K562 (cell line): ENCODE measurements around the gene BCAN. TPM values are rescaled to one million over a fixed set of nuclear protein-coding genes. Genes with fewer than 3 reads are reported as not detected.

Experiments
- BRF1 ChIP-seq: IDR thresholded peaks from 3 replicates; pipeline ENCODE4 v1.6.1; 2011; ENCODE audit warnings: borderline replicate concordance, mild to moderate bottlenecking; ENCODE audit not compliant: insufficient read length; ENCODE audit errors: extremely low read depth
- FOXJ2 ChIP-seq: fragments of 200-800 bp; sonication (Bioruptor generic); IDR thresholded peaks from 2 replicates; pipeline ENCODE4 v1.6.1; 2016; ENCODE audit warnings: missing genetic modification characterization, missing compliant biosample characterization
- HNRNPL ChIP-seq: fragments of 200-400 bp; formaldehyde crosslinking; IDR thresholded peaks from 2 replicates; pipeline ENCODE4 v1.6.1; 2017; ENCODE audit warnings: low read depth, mild to moderate bottlenecking, low read length
- NCOA4 ChIP-seq: fragments of 450-650 bp; IDR thresholded peaks from 2 replicates; pipeline ENCODE4 v1.6.1; 2018; ENCODE audit warnings: mild to moderate bottlenecking; ENCODE audit not compliant: partially characterized antibody
- NR2C1 ChIP-seq, 2 experiments: fragments of 450-650 bp; IDR thresholded peaks; 2 replicates each; pipeline ENCODE4 v1.6.1; 2017; ENCODE audit warnings: mild to moderate bottlenecking in 2 of 2, antibody characterized with exemption in 1 of 2, inconsistent platforms in 1 of 2, missing compliant biosample characterization in 1 of 2, missing genetic modification characterization in 1 of 2
- PHF20 ChIP-seq: fragments of 450-650 bp; IDR thresholded peaks from 2 replicates; pipeline ENCODE4 v1.6.1; 2018; ENCODE audit not compliant: partially characterized antibody
- RBFOX2 ChIP-seq: fragments of 200-400 bp; formaldehyde crosslinking; IDR thresholded peaks from 2 replicates; pipeline ENCODE4 v1.6.1; 2017; ENCODE audit warnings: low read depth, mild to moderate bottlenecking, low read length, moderate library complexity
- SNRNP70 ChIP-seq: fragments of 200-400 bp; formaldehyde crosslinking; optimal IDR thresholded peaks from 2 replicates; pipeline ENCODE3; 2017; ENCODE audit warnings: low read depth, low read length
- ZBTB11 ChIP-seq, 3 experiments: fragments of 200-800 bp in 1 of 3; fragments of 250-450 bp in 1 of 3; fragments of 450-650 bp in 1 of 3; sonication (Bioruptor Pico) in 1 of 3; sonication (Bioruptor generic) in 1 of 3; formaldehyde crosslinking in 1 of 3; IDR thresholded peaks; 2 replicates each; pipeline versions ENCODE4 v1.6.1 to v1.8.0; 2016 to 2022; ENCODE audit warnings: mild to moderate bottlenecking in 2 of 3, missing genetic modification characterization in 2 of 3, missing compliant biosample characterization in 1 of 3, moderate library complexity in 1 of 3
- ZBTB7A ChIP-seq: IDR thresholded peaks from 2 replicates; pipeline ENCODE4 v1.6.1; 2011; ENCODE audit warnings: low read depth, mild to moderate bottlenecking, low read length, moderate library complexity, borderline replicate concordance; ENCODE audit not compliant: control insufficient read depth
- polyA plus RNA-seq, 8 experiments: library from polyadenylated mRNA; depleted of rRNA in 4 of 8; stranded (reverse) in 5 of 8; unstranded in 3 of 8; fragments of >200 nt; fragmentation: Nextera tagmentation in 2 of 8; fragmentation: Illumina TruSeq in 1 of 8; extraction: Ambion mirVana in 2 of 8; extraction: Trizol in 1 of 8; gene quantifications; 2 replicates each; pipeline versions ENCODE4 v1.2.1 to v1.2.3, GENCODE V29; 2011 to 2014; ENCODE audit warnings: inconsistent platforms in 1 of 8, missing spikeins in 1 of 8
- total RNA-seq, 7 experiments: library from RNA; depleted of rRNA in 6 of 7; stranded (reverse); fragments of >200 nt in 6 of 7; fragmentation: Illumina TruSeq in 2 of 7; extraction: Trizol in 2 of 7; gene quantifications; 2 replicates each; pipeline versions ENCODE4 v1.2.1 to v1.2.3, GENCODE V29; 2011 to 2021; ENCODE audit warnings: low replicate concordance in 1 of 7

The BCAN gene
- total and polyA plus RNA-seq, 9 of the 15 experiments (the other 6 are each of a cell fraction or from before 2014, with no cell fraction given): 0.04 to 0.33 (median 0.14) TPM; not detected in 5

- TF ChIP-seq NR2C1 (IDR thresholded peaks at IDR 0.05) (peak; percentile 84), NR2C1 (tag; IDR thresholded peaks at IDR 0.05) (peak; percentile 87), FOXJ2 (tag) (no peak), HNRNPL (0 out of 2 replicates have a peak, but pooled peaks have one; percentile 62), NCOA4 (no peak), PHF20 (no peak), ZBTB11 (CRISPR knock-in tag; IDR thresholded peaks at IDR 0.05) (no peak), ZBTB7A (no peak), RBFOX2 (peak; percentile 55; the same call in 1 of the 2 replicates), BRF1 (no peak), SNRNP70 (no peak)
Measured at GRCh38 chr1:156646738-156647211, 4.9 kb downstream of the BCAN start (continued).
